ENCODE results near the gene MAPKBP1. TPM values are rescaled to one million over a fixed set of nuclear protein-coding genes. Genes with fewer than 3 reads are reported as not detected.

Gene MAPKBP1
- total RNA-seq, 1 donor from 2014 or later, result 54.3 TPM

GRCh38 chr15:41779662-41780157, 5.4 kb downstream of the MAPKBP1 start:
- DNase-seq (ENCODE audit: low spot score) (no peak), ATAC-seq (no peak)
- intact Hi-C loops (cut with DNase I), result no loop called here

DNA sequence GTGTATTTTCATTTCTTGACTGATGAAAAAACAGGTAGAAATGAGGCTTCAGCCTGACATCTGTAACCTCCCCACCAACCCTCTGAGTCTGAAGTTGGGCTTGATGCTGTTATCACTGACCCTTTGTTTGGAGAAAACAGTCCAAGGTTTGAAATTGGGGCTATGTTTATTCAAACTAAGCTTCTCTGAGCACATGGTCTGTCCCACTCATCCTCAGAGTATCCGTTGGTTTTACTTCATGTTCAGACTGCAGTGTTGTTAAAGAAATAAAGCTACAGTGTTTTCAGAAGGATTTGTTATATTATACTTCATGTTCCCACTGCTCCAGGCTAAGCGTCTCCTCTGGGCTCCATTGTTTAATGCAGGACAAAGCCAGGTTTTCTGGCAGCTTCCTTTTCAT, 6.0 kb downstream of the MAPKBP1 start:
- ATAC-seq, result no peak
- intact Hi-C loops (cut with DNase I), result no loop called here

DNA sequence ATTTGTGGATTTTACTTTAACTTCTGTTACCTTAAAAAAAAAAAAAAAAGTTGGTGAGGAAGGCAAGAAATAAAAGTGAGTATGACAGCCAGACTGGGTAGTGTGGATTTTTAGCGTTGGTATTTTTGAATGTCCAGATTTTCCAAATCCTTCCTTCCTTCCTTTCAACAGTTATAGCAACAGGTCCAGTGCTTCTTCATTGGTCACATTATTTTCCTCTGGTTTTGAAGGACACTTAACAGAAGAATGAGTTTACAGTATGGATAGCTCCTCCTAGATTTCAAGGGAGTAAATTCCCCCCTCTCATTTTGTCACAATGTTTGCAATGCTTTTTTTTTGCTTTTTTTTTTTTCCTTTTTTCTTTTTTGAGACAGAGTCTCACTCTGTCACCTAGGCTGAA, 6.4 kb downstream of the MAPKBP1 start:
- no peak for ATAC-seq
- intact Hi-C loops (cut with DNase I), result no loop called here

More for the DNA sequence above, 6.0 kb downstream of the MAPKBP1 start:
- no peak for DNase-seq (ENCODE audit: low spot score)

GRCh38 chr15:41782371-41783282, 8.3 kb downstream of the MAPKBP1 start:
- ATAC-seq (no peak), DNase-seq (ENCODE audit: low spot score) (no peak)
- intact Hi-C loops (cut with DNase I), result no loop called here

More for the DNA sequence above, 6.4 kb downstream of the MAPKBP1 start:
- no peak for DNase-seq (ENCODE audit: low spot score)

- ATAC-seq (no peak), DNase-seq (ENCODE audit: low spot score) (no peak)
- intact Hi-C loops (cut with DNase I), result no loop called here
Observed at GRCh38 chr15:41783296-41783695, 9.0 kb downstream of the MAPKBP1 start.

DNA sequence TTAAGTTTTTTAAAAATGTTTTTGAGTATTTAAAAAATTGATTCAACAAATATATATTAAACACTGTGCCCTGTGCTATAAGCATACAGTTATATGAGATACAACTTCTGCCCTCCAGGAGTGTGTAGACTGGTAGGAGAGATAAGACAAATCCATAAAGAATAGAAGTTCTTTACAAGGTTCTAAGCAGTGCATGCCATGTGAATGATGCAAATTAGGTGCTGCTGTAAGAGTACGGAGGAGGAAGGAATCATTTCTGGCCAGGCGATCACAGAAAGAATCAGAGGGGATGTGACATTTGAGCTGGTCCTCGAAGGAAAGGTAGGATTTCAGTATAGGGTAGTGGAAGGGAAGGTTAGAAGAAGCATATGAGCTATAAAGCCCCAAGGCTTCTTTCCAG, 14.0 kb downstream of the MAPKBP1 start:
- intact Hi-C loops (cut with DNase I), result no loop called here
- DNase-seq (ENCODE audit: low spot score), result no peak
- no peak for ATAC-seq

GRCh38 chr15:41789236-41789635, 15.0 kb downstream of the MAPKBP1 start:
- ATAC-seq, result no peak
- no peak for DNase-seq (ENCODE audit: low spot score)

DNA sequence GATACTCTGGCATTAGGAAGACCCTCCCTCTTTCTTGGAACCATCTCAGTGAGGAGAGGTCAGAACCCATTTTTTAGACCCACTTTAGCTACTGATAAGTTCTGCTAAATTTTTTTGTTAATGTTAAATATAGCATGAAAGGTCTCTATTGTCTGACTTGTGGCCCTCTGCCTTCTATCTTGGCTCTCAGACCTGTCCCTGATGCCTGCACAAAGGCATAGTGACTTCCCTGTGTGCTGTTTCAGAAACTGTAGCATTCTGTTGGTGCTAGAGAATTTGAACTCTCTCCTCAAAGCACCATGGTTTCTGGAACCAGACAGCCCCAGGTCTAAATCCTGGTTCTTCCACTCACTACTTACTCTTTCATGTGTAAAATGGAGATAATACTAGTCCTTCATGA, 15.4 kb downstream of the MAPKBP1 start:
- DNase-seq (ENCODE audit: low spot score) (no peak), ATAC-seq (no peak)
- intact Hi-C loops (cut with DNase I), result no loop called here

More at GRCh38 chr15:41789236-41789635, 15.0 kb downstream of the MAPKBP1 start:
- intact Hi-C loops (cut with DNase I), result no loop called here

DNA sequence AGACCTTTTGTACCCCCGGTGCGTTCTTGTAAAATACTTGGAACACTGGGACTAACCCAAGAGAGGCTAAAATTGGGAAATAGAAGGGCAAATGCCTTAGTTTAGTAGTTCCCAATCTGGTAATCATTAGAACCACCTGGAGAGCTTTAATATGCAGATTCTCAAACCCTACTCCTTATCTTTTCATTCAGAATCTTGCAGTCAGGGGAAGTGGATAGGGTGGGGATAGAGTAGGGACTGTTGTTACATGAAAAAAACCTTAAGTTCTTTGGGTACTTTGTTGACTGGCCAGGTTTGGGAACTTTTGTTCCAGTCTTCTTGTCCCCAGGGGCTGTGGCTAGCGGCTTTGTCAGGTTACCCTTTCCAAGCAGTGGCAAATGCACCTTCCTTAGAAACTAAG, 15.9 kb downstream of the MAPKBP1 start:
- ATAC-seq (no peak), DNase-seq (ENCODE audit: low spot score) (no peak)
- intact Hi-C loops (cut with DNase I), result no loop called here

- DNase-seq (ENCODE audit: low spot score) (no peak), ATAC-seq (peak; percentile 54)
- intact Hi-C loops (cut with DNase I), result no loop called here
Observed at GRCh38 chr15:41790756-41791546, 16.7 kb downstream of the MAPKBP1 start.

- DNase-seq (ENCODE audit: low spot score) (no peak), ATAC-seq (no peak)
- intact Hi-C loops (cut with DNase I), result no loop called here
Observed at GRCh38 chr15:41791547-41791937, 17.3 kb downstream of the MAPKBP1 start.

GRCh38 chr15:41792000-41792637, 17.8 kb downstream of the MAPKBP1 start:
- intact Hi-C loops (cut with DNase I), result no loop called here
- ATAC-seq (peak; percentile 62), DNase-seq (ENCODE audit: low spot score) (no peak)

DNA sequence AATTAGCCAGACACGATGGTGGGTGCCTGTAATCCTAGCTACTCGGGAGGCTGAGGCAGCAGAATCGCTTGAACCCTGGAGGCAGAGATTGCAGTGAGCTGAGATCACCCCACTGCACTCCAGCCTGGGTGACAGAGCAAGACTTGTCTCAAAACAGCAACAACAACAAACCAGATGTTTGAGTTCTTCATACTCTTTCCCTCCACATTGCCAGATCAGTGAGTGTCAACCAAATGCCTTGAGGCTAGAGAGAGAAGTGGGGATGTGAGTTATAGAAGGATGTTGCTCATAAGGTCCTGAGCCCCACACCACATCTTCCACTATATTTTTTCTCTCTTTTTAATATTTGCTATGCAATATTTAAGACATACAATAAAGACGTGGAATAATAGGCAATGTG, 19.8 kb downstream of the MAPKBP1 start:
- no peak for DNase-seq (ENCODE audit: low spot score)
- intact Hi-C loops (cut with DNase I), result no loop called here
- ATAC-seq, result no peak

- intact Hi-C loops (cut with DNase I), result no loop called here
- ATAC-seq (peak; percentile 48), DNase-seq (ENCODE audit: low spot score) (no peak)
Observed at GRCh38 chr15:41795996-41796856, 21.9 kb downstream of the MAPKBP1 start.

GRCh38 chr15:41797201-41797944, 23.1 kb downstream of the MAPKBP1 start:
- DNase-seq (ENCODE audit: low spot score) (no peak), ATAC-seq (no peak)
- intact Hi-C loops (cut with DNase I), result no loop called here

GRCh38 chr15:41798607-41799487, 24.6 kb downstream of the MAPKBP1 start:
- DNase-seq (ENCODE audit: low spot score), result no peak
- ATAC-seq, result no peak
- intact Hi-C loops (cut with DNase I), result no loop called here

- ATAC-seq, result no peak
- intact Hi-C loops (cut with DNase I), result no loop called here
- DNase-seq (ENCODE audit: low spot score), result no peak
Observed at GRCh38 chr15:41799488-41799805, 25.2 kb downstream of the MAPKBP1 start.
